GM19463 (cell line): Measurements from ENCODE around the gene KRTAP16-1.
A peak's percentile ranks its signal among the peaks of the same experiment; 100 is the strongest.

Experiments
- ATAC-seq: cut with Tn5 transposase; IDR thresholded peaks from one replicate; pipeline ENCODE4 v1.9.1; 2021; ENCODE audit warnings: mild to moderate bottlenecking, moderate library complexity; ENCODE audit not compliant: unreplicated experiment

Gene KRTAP16-1

GRCh38 chr17:41329279-41329948 lies 20.3 kb upstream of the KRTAP16-1 start:
- no peak for ATAC-seq

- no peak for ATAC-seq
These were observed 19.1 kb upstream of the KRTAP16-1 start for GRCh38 chr17:41328207-41328606.

- no peak for ATAC-seq
These were observed 18.5 kb upstream of the KRTAP16-1 start for GRCh38 chr17:41327411-41328120.

GRCh38 chr17:41326173-41327145 lies 17.4 kb upstream of the KRTAP16-1 start:
- no peak for ATAC-seq

GRCh38 chr17:41325611-41326010 lies 16.5 kb upstream of the KRTAP16-1 start:
- no peak for ATAC-seq

GRCh38 chr17:41325126-41325525 lies 16.0 kb upstream of the KRTAP16-1 start:
- ATAC-seq, result no peak

- ATAC-seq, result no peak
These were observed 15.3 kb upstream of the KRTAP16-1 start for GRCh38 chr17:41324180-41325075.

- no peak for ATAC-seq
These were observed 14.1 kb upstream of the KRTAP16-1 start for GRCh38 chr17:41322903-41323895.

GRCh38 chr17:41322094-41322902 lies 13.2 kb upstream of the KRTAP16-1 start:
- ATAC-seq, result no peak

- no peak for ATAC-seq
These were observed 9.1 kb upstream of the KRTAP16-1 start for GRCh38 chr17:41318231-41318630.

- ATAC-seq, result no peak
These were observed 6.8 kb upstream of the KRTAP16-1 start for GRCh38 chr17:41315814-41316445.

- no peak for ATAC-seq
These were observed 6.2 kb upstream of the KRTAP16-1 start, which contains the start of gene KRTAP17-1 for GRCh38 chr17:41315204-41315794. Gene KRTAP17-1, minus strand, starts transcription at chr17:41315710. Its CDS starts 60 bp downstream, at chr17:41315650.

GRCh38 chr17:41311111-41311510 lies 2.0 kb upstream of the KRTAP16-1 start:
- ATAC-seq, result no peak

GRCh38 chr17:41308251-41308917 lies 725 bp downstream of the KRTAP16-1 start:
- peak; percentile 65 for ATAC-seq

GRCh38 chr17:41307647-41308046 lies 1.5 kb downstream of the KRTAP16-1 start:
- ATAC-seq, result no peak

- ATAC-seq, result no peak
These were observed 5.0 kb downstream of the KRTAP16-1 start for GRCh38 chr17:41304091-41304490.

- no peak for ATAC-seq
These were observed 6.1 kb downstream of the KRTAP16-1 start for GRCh38 chr17:41302981-41303380.
